ENCODE results near the gene TMEM208.

Gene TMEM208

DNA sequence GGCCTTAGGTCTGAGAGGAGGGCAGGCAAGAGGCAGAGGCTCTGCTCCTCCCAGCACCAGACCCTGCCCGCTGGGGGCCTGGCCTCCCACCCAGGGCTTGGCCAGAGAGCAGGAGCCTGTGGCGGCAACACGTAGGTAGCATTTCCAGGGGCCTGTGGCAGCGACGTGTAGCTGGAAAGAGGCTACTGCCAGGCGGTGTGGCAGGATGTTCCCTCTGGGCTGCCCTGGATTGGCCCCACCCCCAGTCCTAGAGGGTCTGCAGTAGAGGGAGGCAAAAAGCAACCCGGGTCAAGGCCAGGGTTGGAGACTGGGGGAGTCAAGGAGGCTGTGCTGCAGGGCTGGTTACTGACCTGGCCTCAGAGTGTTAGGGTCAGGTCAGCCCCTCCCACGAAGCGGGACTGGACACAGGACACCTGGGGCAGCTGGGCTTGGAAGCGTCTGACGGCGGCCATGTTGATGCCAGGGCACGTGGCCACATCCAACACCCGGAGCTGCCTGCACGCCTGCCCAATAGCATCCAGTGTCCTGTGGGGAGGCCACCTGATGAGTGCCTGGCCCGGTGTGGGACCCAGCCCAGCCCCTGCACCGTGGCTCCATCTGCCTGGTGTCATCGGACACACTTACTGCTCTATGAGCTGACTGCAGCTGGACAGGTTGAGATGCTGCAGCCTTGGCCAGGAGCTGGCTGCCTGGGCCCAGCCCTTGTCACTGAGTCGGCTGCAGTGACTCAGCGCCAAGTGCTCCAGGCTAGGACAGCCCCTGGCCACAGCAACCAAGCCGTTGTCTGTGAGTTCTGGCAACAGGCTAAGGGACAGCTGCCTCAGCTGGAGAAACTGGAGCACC, 19.5 kb upstream of the TMEM208 start:
- no peak for DNase-seq (ENCODE audit: extremely low read depth in 1 of 2, low read depth in 1 of 2)

DNA sequence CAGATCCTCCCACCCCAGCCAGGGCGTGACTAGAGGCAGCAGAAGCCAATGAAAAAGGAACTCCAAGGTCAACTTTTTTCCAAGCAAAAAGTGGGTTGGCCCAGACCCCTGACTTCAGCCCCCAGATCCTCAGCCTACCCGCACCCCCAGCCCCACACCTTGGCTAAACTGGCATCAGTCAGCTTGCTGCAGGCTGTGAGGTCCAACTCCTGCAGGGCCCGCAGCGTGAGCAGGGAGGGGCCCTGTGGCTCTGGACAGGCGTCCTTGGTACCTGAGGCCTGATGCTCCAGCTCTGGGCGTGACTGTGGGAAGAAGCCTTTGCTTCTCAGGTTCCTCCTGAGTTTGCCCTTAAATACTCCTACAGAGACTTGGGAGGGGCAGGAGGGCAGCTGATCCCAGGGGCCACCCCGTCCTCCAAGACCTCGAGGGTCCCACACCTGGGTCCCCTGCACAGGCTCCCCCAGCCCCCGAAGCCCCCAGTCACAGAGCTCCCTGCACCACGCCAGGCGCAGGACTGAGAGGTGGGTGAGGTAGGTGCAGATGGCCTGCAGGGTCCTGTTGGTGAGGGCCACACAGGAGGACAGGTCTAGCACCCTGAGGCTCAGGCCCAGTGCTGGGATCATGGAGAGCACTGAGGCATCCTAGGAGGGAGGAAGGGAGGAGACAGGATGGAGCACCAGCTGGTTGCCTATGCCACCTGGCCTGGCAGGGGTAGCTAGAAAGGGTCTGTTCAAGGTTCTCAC, 18.6 kb upstream of the TMEM208 start:
- no peak for DNase-seq (ENCODE audit: extremely low read depth in 1 of 2, low read depth in 1 of 2)

DNA sequence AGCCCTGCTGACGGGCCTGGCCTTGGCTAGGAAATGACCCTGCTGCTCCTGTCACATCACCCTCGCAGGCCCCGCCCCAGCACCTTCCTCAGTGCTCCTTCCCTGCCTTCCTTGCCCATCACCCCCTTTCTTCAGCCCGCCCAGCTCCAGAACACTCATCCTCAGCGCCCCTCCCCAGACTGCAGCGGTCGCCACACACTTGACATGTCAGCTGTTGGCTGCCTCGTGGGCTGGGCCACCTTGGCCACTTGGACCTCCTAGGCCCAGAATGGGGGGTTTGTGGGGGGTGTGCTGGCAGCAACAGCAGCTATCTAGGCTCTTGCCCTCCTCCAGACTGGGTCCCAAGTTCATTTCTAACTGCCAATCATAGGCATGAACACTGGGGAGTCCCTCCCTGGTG, 17.4 kb upstream of the TMEM208 start:
- no peak for DNase-seq (ENCODE audit: extremely low read depth in 1 of 2, low read depth in 1 of 2)

DNA sequence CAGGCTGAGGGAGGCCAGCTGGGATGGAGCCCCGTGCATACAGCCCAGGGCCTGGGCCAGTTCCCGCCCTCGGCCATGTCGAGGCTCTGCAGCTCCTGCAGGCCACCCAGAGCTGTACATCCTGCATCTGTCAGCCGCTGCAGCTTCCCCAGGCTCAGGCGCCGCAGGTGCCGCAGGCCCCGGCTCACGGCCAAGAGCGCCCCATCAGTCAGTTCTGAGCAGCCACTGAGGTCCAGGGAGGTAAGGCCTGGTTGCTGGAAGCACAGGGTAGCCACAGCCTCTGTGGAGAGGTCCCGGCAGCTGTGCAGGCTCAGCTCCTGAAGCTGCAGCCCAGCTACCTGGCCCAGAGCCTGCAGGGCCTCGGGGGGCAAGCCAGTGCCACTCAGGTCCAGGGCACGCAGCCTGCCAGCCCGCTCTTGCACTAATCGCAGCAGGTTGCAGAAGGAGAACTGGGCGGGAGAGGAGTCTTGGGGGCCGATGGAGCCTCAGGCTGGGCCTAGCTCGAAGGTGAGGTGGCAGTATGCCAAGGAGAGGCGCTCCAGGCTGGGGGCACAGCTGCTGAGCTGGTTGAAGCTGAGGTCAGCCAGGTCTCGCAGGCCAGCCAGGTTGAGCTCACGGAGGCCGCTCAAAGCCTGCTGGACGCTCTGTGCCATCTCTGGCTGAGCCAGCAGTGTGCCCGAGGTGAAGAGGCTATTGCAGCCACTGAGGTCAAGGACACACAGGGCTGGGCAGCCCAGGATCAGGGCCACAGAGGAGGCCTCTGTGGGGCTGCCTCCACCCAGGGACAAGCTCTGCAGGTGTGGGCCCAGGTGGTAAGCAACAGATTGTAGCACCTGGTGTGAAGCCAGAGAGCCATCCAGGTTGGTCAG, 16.6 kb upstream of the TMEM208 start:
- DNase-seq (ENCODE audit: extremely low read depth in 1 of 2, low read depth in 1 of 2): no peak

GRCh38 chr16:67211674-67212073, 15.3 kb upstream of the TMEM208 start:
- DNase-seq (ENCODE audit: extremely low read depth in 1 of 2, low read depth in 1 of 2): no peak

DNA sequence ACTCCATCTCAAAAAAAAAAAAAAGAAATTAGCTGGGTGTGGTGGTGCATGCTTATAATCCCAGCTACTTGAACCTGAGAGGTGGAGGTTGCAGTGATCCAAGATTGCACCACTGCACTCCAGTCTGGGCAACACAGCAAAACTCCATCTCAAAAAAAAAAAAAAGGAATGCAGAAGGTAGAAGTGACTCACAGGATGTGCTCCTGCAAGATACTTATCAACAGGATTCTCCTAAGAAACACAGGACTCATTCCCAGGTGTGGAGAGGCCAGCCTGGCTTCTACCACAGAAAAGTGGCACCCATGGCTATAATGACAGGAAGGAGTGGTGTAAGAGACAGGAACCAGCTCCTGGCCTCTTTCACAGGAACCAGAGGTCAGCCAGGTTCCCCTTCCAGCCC, 14.2 kb upstream of the TMEM208 start:
- no peak for DNase-seq (ENCODE audit: extremely low read depth in 1 of 2, low read depth in 1 of 2)

DNA sequence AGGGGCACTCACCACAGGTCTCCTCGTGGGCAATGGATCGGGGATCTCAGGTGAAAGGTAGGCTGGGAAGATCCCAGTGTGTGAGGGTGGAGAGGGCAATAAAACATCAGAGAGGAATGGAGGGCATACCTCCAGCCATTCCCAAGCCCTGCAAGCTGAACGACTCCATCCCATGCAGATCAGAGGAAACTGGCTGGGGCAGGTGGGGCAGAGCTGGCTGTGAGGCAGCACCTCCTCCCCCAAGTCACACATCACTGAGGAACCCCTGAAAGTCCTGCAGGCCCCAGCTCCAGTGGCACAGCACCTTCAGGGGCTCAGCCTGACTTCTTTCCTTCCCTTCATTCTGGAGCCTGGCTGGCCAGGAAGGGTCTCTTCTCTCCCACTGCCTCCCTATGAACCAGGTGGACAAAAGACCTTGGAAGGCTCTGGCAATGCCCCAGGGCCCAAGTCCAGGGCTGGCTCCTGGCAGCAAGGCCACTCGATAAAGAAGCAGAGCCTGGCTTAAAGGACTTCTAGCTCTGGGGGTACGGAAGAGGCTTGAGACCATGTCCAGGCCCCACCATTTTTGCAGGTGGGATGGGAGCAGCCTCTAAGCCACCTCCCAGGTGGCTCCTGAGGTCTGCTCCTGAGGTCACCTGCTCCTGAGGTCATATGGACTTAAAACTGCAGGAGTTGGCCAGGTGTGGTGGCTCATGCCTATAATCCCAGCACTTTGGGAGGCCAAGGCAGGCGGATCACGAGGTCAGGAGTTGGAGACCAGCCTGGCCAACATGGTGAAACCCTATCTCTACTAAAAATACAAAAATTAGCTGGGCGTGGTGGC, 13.5 kb upstream of the TMEM208 start:
- DNase-seq (ENCODE audit: extremely low read depth in 1 of 2, low read depth in 1 of 2): no peak

GRCh38 chr16:67215706-67216105, 11.2 kb upstream of the TMEM208 start:
- DNase-seq (ENCODE audit: extremely low read depth in 1 of 2, low read depth in 1 of 2): no peak

GRCh38 chr16:67216612-67217490, 10.1 kb upstream of the TMEM208 start:
- DNase-seq (ENCODE audit: extremely low read depth in 1 of 2, low read depth in 1 of 2): no peak

DNA sequence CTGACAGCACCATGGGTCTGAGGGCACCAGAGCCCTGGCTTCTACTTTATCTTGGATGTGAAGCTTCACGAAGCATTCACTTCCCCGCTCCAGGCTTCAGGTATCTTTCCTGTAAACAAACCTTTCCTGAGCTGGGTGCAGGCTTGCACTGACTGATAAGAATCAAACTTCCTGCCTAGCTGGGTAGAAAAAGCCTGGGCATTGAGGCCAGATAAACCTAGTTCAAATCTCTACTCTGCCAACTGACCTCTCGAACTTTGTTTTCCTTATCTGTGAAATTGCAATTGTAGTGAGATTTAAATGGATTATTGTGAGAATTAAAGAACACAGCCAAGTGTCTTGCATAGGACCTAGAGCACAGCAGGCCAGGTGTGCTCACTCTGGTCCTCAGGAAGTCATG, 2.9 kb upstream of the TMEM208 start:
- DNase-seq (ENCODE audit: extremely low read depth in 1 of 2, low read depth in 1 of 2): no peak

DNA sequence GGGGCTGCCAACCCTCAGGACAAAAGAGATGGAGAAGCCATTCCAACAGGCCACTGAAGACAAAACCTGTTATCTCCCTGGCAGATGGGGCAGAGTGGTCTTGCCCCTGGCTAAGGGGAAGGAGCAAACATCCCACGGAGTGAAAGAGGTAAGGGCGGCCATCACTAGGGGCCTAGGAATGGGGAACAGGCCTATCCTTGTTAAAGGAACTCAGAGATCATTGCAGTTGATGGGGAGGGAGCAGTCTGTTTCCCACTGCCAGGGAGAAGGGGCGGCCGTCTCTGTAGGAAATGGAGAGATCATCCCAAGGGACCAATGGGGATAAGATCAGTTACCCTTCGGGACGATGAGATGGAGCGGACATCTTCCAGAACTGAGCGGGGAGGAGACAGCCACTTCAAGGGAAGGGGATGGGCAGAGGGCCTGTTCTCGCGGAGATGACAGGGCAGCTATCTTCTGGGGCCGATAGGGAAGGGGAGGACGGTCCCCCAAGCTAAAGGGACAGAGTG, 581 bp upstream of the TMEM208 start:
- no peak for DNase-seq (ENCODE audit: extremely low read depth in 1 of 2, low read depth in 1 of 2)

- DNase-seq (ENCODE audit: extremely low read depth in 1 of 2, low read depth in 1 of 2): no peak
These were observed 614 bp downstream of the TMEM208 start for GRCh38 chr16:67227567-67227921.

DNA sequence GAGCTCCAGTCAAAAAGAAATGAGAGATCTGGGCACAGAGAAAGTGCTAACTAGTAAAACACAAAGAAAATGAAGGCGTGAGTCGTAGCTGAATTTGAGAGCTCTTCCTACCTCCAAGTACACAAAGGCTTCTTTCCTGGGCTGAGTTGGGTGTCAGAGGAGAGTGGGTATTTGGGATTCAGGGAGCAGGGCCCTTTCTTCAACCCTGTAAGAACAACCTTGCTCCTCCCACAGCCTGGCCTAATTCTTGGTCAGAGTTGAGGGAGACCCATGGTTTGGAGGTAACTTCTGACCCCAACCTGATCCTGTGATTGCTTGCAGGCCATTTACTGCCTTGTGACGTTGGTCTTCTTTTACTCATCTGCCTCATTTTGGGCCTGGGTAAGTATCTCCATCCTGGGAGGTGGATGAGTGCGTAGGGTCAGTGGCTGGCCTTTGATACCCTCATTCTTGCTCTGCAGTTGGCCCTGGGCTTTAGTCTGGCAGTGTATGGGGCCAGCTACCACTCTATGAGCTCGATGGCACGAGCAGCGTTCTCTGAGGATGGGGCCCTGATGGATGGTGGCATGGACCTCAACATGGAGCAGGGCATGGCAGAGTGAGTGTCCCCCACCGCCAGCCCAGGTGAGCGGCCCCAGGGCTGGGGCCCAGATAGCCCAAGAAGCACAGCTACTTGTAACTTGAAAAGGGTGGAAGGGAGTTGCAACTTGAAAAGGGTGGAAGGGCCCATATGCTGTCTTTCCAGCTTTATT, 1.3 kb downstream of the TMEM208 start:
- DNase-seq (ENCODE audit: extremely low read depth in 1 of 2, low read depth in 1 of 2): no peak

DNA sequence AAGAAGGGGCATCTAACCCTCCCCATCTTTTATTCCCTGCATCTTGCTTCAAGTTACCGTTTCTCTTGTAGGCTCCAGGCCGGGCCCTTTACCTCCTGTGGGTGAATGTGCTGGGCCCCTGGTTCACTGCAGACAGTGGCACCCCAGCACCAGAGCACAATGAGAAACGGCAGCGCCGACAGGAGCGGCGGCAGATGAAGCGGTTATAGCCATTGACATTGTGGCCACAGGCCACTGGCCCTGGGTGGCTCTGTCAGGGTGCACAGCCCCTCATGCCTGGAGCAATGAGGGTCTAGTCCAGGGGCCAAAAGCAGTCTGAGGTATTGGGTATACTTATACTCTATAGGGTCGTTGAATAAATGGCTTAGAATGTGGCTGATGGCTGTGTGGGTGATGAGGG, 2.0 kb downstream of the TMEM208 start:
- DNase-seq (ENCODE audit: extremely low read depth in 1 of 2, low read depth in 1 of 2): no peak

DNA sequence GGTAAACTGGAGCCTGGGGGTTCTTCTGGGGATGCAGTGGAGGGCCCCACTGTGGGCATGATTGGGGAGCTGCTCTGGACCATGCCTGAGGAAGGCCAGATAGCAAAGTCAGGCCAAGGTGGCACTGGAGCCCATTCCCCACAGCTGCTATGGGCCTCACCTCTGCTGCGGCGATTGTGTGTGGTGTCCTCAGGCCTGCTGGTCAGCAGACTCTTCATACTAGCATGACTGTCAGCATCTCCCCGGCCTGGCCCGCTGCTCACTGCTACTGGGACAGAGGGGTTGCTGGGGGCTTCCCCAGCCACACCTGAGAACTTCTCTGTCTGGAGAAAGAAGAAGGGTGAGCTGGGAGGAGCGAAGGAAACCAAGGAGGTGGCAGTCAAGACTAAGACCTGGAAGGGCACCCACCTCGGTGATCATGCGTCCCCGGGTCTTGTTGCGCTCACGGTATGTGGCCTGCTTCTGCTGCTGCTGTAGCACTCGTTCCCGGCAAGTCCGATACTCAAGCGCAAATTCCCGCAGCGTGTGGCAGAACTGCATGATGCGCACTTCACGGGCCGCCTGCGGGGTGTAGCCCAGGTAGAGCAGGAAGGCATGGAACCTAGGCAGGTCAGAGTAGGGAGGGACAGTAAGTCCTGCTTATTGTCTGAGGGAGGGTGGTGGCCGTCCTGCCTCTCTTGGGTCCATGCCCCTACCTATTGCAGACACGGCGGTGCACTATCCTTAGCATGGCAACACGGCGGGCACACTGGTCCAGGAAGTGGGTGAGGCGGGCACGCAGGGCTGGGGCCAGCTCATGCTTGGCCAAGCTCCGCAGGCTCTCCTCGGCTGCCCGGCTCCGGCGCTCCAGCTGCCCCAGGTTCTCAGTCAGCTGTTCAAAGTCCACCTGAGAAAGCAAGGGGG, 3.2 kb downstream of the TMEM208 start:
- DNase-seq (ENCODE audit: extremely low read depth in 1 of 2, low read depth in 1 of 2): no peak

GRCh38 chr16:67230809-67231660, 4.1 kb downstream of the TMEM208 start:
- DNase-seq (ENCODE audit: extremely low read depth in 1 of 2, low read depth in 1 of 2): no peak

DNA sequence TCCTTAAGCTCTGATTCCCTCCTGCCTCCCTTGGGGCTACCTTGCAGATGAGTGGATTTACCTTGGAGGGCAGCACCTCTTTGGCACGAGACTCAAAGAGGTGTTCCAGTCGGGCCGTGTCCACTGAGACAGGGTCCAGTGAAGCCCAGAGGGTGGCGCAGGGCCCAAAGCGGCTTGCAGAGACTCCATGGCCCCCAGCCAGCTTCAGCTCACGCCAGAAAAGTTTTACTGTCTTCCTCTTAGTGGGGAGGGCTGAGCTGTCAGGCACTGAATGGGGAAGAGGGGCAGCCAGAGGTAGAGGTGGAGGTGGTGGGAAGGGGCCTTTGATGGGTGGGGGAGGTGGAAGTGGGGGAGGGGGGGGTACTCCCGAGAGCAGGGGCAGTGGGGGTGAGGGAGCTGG, 6.7 kb downstream of the TMEM208 start:
- no peak for DNase-seq (ENCODE audit: extremely low read depth in 1 of 2, low read depth in 1 of 2)

Data from activated CD8-positive, alpha-beta memory T cell treated with anti-CD3 and anti-CD28 coated beads for 1 hour (primary cell).